HG02943 (cell line): ENCODE measurements around the gene TTBK2.
"Not testable (repeated sequence)": the region's sequence is repeated elsewhere in the genome, so short reads cannot be mapped to it uniquely, and the experiment has no call there.

ENCODE experiments used
- ATAC-seq: cut with Tn5 transposase; IDR thresholded peaks from one replicate; pipeline ENCODE4 v1.9.1; 2021; ENCODE audit warnings: mild to moderate bottlenecking, low read depth, moderate library complexity; ENCODE audit not compliant: unreplicated experiment

TTBK2 gene

DNA sequence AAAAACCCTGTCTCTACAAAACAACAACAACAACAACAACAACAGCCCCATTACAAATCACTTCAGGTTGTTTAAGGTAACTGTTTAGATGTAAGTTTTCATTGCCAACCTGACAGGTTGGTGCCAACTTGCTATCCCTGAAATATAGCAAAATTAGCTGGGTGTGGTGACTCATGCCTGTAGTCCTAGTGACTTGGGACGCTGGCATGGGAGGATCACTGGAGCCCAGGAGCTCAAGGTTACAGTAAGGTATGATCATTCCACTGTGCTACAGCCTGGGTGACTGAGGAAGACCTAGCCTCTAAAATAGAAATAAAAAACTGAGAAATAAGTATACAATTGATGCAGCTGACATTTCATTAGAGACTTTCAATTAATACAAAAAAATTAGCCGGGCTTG, 147.7 kb downstream of the TTBK2 start:
- no peak for ATAC-seq

DNA sequence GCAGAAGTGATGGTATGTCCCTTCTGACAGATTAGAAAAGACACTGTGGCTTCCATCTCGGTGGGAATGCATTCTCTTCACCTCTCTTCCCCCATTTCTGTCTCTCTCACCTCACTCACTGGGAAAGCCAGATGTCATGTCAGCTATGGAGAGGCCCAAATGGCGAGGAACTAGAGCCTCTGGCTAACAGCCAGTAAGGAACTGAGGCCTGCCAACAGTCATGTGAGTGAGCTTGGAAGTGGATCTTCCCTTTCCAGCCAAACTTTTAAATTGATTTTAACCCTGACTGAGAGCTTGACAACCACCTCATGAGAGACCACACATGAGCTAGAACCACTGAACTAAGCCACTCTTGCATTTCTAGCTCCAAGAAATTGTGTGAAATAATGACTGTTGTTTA, 148.4 kb downstream of the TTBK2 start:
- ATAC-seq, result no peak

DNA sequence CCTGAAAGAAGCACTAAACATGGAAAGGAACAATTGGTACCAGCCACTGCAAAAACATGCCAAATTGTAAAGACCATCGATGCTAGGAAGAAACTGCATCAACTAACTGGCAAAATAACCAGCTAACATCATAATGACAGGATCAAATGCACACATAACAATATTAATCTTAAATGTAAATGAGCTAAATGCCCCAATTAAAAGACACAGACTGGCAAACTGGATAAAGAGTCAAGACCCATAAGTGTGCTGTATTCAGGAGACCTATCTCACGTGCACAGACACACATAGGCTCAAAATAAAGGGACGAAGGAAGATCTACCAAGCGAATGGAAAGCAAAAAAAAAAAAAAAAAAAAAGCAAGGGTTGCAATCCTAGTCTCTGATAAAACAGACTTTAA, 154.5 kb downstream of the TTBK2 start:
- ATAC-seq, result not testable (repeated sequence)

DNA sequence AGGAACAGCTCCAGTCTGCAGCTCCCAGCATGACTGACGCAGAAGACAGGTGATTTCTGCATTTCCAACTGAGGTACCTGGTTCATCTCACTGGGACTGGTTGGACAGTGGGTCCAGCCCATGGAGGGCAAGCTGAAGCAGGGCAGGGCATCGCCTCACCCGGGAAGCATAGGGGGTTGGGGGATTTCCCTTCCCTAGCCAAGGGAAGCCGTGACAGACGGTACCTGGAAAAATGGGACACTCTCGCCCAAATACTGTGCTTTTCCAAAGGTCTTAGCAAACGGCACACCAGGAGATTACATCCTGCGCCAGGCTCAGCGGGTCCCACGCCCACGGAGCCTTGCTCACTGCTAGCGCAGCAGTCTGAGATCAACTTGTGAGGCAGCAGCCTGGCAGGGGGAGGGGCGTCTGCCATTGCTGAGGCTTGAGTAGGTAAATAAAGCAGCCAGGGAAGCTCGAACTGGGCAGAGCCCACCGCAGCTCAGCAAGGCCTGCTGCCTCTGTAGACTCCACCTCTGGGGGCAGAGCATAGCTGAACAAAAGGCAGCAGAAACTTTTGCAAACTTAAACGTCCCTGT, 156.3 kb downstream of the TTBK2 start:
- ATAC-seq, result not testable (repeated sequence)

DNA sequence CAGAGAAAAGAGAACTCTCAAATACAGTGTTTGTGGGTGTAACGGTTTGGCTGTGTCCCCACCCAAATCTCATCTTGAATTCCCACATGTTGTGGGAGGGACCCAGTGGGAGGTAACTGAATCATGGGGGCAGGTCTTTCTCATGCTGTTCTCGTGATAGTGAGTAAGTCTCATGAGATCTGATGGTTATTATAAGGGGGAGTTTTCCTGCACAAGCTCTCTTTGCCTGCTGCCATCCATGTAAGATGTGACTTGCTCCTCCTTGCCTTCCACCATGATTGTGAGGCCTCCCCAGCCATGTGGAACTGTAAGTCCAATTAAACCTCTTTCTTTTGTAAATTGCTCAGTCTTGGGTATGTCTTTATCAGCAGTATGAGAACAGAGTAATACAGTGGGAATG, 158.8 kb downstream of the TTBK2 start:
- ATAC-seq, result not testable (repeated sequence)

DNA sequence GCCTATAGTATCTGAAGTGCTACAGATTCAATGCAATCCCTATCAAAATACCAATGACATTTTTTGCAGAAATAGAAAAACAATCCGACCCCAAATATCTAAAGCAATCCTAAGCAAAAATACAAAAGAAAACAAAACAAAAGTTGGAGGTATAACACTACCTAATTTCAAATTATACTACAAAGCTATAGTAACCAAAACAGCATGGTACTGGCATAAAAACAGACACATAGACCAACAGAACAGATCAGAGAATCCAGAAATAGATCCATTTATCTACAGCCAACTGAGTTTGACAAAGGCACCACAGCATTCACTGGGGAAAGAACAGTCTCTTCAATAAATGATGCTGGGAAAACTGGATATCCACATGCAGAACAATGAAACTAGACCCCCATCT, 159.8 kb downstream of the TTBK2 start:
- no peak for ATAC-seq

DNA sequence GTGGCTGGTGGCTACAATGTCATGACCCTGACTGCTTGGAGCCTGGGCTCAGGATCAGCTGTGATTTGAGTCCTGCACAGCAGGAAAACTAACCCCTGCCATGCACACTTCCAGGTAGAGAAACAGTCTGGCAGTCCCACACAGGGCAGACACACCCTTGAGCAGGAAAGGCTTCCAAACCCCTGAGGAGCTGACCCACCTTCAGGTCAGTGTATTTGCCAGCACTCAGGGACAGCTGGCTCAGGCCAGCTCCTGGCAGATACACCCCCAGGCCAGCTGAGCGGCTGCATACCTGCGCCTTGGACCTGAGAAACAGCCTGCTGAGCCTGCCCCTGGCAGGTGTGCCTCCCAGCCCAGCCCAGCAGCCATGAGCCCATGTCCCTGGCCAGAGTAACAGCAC, 161.5 kb downstream of the TTBK2 start:
- no peak for ATAC-seq

DNA sequence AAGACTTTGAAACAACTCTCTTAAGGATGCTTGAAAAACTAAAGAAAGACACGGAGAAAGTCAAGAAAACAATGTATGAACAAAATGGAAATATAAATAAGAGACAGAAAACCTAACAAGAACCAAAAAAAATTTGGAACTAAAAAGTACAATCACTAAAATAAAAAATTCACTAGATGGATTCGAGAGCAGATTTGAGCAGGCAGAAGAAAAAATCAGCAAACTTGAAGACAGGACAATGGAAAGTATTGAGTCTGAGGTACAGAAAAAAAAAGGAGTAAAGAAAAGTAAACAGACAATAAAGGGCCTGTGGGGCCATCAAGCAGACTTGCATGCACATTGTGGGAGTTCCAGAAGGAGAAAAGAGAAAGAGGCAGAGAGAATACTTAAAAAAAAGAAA, 170.3 kb downstream of the TTBK2 start:
- ATAC-seq, result no peak

DNA sequence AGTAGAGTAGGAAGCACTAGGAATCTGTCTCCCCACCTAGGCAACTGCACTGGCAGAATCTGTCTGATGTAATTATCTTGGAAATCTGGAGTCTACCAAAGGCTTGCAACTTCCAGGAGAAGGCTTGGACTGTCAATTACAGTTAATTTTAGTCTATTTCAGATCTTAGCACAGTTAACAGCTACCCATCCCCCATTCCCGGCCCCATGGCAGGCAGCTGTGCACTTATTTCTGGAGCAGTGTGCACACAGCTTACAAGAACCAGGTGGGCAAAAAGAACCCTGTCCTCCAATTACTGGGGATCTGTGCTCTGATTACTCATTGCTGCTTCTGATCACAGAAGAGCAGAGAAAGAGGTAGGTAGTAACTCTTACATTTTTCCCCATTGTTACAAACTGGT, 171.3 kb downstream of the TTBK2 start:
- no peak for ATAC-seq

DNA sequence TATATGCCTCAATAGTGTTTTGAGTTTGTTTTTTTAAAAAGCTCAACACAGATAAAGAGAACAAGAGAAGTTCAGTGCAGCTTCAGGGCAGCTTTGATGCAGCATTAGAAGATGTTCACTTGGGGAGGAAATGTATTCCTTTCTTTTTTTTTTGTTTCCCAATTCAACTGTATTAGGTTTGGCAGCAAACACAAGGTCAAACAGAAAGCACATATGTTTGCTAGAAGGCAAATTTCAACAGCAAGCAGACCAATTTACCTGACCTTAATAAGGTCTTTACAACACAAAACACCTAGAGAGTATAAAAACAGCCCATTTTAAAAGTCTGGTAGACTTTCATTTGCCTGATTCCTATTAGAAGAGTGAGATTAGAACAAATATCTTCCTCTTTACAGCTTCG, 176.4 kb downstream of the TTBK2 start:
- no peak for ATAC-seq

DNA sequence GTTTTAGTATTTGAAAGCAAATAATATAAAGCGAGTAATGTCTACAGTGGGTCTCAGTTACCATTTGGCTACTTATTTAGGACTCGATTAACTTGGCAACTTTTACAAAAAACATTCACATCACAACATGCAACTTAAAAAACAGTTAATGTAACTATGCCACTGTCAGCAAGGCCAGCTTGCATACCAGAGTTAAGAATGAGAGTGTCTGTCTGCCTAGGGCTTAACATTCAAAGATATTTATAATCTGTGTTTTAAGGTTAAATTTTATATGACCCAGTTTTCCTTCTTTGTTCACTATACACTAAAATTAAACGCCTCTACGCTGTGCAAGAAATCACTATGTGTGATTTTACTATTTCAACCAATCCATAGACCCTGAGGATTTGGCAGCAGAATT, 178.4 kb downstream of the TTBK2 start:
- no peak for ATAC-seq

DNA sequence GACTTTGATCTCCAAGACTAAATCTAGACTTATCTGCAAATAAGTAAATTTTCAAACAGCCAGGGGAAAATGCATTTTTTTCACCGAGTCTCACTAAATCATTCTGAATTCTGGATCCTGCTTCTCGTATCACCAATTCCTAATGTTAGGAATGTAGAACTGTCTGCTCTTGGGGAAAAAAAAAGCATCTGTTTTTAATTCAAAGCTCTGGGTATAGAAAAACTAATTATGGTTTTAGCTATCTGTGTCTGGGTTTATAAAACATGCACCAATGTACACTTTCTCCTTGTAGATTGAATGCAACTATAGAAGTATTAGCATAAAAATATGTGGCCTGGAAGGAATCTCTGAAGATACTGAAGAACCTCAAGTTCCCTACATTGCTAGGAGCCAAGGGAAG, 178.9 kb downstream of the TTBK2 start:
- no peak for ATAC-seq

DNA sequence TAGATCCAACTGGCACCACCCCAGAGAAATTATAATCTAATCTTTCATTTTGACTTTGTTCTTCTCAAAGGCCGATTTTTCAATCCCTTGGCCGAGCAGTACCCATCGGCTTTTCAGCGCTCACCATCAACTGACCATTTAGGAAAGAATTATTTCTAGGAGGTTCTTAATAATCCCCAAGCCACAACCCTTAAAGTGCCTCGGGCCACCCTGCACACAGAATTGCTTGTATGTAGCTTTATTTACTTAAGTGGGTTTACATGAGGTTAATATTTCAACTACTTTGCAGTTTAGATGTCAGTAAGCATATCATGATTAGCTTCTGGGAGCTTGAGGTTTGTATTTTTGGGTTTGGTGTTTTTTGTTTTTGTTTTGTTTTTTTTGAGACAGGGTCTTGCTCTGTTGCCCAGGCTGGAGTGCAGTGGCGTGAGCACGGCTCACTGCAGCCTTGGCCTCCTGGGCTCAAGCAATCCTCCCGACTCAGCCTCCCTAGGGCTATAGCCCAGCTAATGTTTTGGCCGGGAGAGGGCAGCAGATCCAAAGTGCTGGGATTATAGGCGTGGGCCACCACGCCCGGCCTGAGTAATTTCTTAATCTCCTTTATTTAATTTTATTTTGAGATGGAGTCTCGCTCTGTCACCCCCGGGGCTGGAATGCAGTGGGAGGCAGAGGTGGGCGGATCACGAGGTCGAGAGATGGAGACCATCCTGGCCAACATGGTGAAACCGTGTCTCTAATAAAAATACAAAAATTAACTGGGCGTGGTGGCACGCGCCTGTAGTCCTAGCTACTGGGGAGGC, 182.8 kb downstream of the TTBK2 start:
- no peak for ATAC-seq

DNA sequence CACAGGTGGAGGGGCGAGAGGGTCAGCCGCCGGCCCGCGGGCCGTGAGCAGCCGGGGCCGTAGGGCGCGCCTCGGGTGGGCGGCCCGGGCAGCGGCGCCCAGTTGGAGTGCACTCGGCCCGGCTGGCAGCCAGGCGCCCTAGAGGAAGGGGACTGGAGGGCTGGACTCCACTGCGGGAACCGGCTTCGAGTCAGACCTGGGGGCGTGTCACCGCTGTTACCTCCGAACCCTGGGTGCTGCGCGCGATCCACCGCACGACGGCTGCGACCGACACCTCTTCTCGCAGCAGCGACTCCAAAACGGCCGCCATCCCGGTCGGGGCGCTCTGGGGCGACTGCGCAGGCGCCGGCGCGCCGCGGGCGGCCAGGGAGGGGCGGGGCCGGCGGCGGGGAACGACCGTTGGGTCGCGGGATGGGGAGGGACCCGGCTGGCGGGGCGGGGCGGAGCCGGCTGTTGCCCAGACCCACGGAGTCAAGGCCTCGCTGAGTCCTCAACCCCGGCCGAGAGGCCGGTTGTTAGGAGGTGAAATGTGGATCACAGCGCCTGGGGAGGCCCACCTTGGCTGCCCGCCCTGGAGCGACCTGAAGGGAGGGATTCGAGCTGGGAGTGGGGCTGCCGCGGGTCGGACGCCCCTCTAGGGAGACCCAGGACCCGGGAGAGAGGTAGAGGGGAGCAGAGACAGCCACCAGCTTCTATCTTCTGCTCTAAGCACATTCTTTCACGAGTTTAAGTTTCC, 183.6 kb downstream of the TTBK2 start, which contains the start of gene CDAN1:
Gene CDAN1 (minus strand): TSS at position 336 of the 736 bp plus-strand sequence. CDS start 26 bp downstream, at position 310.
- peak; percentile 80 for ATAC-seq

DNA sequence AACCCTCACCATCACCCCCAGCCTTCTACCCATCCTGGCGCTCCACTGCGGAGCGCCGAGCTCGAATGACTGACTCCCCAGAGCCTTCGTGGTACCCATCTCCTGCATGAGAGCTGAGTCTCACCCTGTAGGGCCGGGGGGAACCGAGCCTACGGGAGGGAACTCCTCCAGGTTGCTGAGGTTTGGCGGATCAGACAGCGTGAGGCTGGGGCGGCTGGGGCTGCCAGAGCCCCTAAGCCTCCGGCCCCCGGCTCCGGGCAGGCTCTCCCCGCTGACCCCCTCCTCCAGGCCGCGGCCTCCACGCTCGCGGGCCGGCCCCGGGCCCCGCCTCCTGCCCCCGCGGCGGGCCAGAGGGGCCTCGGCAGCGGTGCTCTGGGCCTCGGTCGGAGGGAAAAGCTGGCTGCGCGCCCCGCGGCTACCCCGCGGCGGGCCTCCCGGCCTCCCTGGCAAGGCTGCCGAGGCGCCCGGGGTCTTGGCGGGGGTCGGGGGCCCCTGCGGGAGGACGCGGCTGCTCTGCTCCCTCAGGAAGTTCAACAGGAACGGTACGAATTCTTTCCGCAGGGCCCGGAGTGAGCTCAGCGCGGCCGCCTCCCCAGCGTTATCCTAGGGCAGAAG, 184.3 kb downstream of the TTBK2 start:
- ATAC-seq, result no peak

DNA sequence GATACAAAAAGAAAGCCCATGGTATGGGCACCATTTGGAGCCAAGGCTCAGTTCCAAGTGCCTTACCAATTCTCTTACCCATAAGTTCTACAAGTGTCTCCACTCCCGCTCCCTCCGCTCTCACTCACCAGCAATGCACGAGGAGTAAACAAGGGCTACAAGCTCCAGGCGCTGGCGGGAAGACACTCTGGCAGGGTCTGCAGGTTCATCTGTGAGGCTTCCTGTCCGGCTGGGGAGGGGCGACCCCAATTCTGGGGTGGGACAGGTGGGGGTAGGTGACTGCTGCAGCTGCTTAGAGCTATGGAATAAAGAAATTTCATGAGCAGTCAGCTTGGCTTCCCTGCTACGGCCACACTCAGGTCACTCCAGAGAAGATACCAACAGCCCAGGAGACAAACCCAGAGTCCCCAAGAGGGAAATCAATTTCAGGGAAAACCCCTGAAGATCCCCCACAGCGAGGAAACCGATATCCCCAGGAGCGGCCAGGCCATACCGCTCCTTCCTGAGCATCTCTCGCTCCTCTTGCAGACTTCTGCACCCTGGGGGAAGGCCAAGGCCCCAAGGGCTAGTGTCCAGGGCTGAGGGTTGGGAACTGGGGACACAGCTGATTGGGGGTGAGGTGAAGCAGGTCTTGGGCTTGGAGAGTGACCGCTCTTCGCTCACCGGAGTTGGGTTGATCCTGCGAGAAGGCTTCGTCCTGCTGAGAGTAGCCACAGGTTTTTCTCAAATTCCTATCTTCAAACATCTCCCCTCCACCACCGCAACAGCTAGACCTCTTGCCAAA, 185.0 kb downstream of the TTBK2 start:
- ATAC-seq, result no peak

DNA sequence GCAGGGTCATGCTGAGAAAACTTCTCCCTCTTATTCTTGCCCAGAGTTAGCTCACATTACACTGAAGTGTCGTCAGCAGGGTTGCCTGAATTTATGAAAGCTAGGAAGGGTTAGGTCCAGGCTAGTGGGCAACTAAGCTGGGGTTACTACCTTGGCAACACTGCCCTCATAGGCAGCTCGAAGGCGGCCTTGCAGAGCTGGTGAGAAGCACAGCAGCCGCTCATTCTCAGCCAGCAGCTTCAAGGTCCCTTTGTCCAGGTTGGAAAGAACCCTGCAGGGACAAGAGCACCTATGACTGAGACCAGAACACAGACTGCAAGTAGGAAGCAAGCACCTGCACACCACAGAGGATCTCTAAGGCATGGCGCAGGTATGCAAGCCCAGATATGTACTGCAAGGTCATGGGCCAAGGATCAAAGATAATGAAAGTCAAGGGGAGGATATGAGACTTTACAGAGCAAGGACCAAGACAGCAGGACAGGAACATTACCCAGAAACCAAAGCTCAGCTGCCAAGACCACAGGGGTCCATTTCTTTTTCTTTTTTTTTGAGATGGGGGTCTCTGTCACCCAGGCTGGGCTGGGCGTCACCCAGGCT, 186.4 kb downstream of the TTBK2 start:
- no peak for ATAC-seq

DNA sequence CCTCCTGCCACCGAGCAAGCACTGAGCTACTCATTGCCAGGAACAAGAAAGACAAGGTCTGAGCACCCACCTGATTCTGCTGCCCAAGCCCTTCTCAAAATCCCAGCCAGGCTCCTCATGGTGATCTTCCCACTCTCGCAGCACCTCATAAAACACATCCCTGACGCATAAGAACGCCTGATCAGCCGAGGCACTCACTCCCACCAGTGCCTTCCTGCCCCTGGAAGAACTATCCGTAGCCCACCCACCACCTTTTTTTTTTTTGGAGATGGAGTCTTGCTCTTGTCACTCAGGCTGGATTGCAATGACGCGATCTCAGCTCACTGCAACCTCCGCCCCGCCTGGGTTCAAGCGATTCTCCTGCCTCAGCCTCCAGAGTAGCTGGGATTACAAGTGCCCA, 187.6 kb downstream of the TTBK2 start:
- no peak for ATAC-seq

DNA sequence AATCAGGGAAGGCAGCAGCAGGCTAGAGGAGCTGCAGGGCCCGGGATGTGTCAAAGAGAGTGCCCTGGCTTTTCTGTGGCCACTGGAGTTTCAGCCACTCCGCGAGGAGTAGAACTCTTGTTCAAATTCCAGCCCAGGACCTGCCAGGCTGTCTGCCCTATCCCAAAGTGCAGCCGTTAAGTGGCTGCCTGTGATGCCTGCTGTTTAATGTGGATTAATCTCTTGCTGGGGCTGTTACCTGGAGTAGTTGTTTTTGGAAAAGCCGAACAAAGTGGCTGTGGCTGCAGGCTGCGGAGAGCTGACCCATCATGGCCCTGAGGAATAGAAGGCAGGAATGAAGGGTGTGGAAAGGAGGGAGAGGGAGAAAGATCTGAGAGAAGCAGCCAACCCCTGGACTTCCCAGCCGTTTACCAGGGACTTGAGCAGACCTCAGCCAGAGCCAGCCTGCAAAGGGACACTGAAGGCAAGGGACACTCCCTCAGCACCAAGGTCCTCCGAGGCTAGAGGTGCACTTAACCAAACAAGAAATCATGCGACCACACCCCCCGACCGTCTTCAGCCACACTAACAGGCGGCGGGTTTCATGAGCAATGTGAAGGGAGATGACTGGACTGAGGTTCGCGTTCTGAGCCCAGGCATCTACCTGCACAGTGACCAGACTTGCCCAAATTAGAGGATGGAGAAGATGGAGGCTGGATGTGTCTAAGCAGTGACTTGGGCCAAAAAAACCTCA, 188.3 kb downstream of the TTBK2 start:
- no peak for ATAC-seq
